ENCODE measurements around the gene SERPINA1.

The SERPINA1 gene

GRCh38 chr14:94383777-94384176 lies 4.6 kb downstream of the SERPINA1 start:
- TF ChIP-seq Cebpa-rat (IDR thresholded peaks at IDR 0.05), result no peak
- peak overlapping the region in 7 of 11 experiments; percentile 43 to 98 (median 97); a peak in 13 of 22 replicates for H3K4me2 ChIP-seq
- H3K4me1 ChIP-seq, result peaks cover 0 to 97% (median 48%) of the 10 kb centered on the region in 10 experiments; a peak in 15 of 20 replicates
- H3K27ac ChIP-seq, result peak overlapping the region in 7 of 11 experiments; percentile 19 to 97 (median 92); a peak in 11 of 22 replicates
- peaks cover 0 to 75% (median 0%) of the 10 kb centered on the region in 11 experiments; a peak in 8 of 22 replicates for H3K36me3 ChIP-seq
- H4K20me1 ChIP-seq, result no peaks in the 10 kb centered on the region
- no peaks in the 10 kb centered on the region for H3K9me3 ChIP-seq (replicated peaks in 1 of 11)
- peak overlapping the region in 4 of 11 experiments; percentile 6 to 89 (median 86); a peak in 5 of 22 replicates for H3K9ac ChIP-seq
- H3K4me3 ChIP-seq, result peak overlapping the region in 1 of 10 experiments; percentile 7; a peak in 1 of 20 replicates
- no peaks in the 10 kb centered on the region for H3K27me3 ChIP-seq

DNA sequence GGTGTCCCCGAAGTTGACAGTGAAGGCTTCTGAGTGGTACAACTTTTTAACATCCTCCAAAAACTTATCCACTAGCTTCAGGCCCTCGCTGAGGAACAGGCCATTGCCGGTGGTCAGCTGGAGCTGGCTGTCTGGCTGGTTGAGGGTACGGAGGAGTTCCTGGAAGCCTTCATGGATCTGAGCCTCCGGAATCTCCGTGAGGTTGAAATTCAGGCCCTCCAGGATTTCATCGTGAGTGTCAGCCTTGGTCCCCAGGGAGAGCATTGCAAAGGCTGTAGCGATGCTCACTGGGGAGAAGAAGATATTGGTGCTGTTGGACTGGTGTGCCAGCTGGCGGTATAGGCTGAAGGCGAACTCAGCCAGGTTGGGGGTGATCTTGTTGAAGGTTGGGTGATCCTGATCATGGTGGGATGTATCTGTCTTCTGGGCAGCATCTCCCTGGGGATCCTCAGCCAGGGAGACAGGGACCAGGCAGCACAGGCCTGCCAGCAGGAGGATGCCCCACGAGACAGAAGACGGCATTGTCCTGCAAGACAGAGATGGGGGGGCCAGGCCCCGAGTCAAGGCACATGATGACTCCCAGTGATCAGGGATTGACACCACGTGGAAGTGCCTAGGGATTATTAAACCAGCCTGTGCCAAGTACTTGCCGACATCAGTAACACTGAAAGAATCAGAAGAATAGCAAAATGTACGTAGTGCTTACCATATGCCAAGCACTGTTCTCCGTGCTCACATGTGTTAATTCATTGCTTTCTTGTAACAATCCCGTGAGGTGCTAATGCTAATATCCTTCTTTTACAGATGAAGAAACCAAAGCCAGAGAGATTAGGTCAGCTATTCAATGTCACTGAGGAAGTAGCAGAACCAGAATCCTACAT lies 5.4 kb downstream of the SERPINA1 start:
- Histone ChIP-seq H3K36me3 (peaks cover 0 to 77% (median 0%) of the 10 kb centered on the region in 11 experiments; a peak in 8 of 22 replicates), H3K4me2 (peak overlapping the region in 7 of 11 experiments; percentile 43 to 98 (median 97); a peak in 12 of 22 replicates), H3K4me1 (peaks cover 0 to 96% (median 43%) of the 10 kb centered on the region in 10 experiments; a peak in 15 of 20 replicates), H4K20me1 (no peaks in the 10 kb centered on the region), H3K4me3 (peak overlapping the region in 1 of 10 experiments; percentile 7; a peak in 1 of 20 replicates), H3K27ac (peak overlapping the region in 4 of 11 experiments; percentile 92 to 97 (median 95); a peak in 5 of 22 replicates), H3K9me3 (replicated peaks in 1 of 11) (no peaks in the 10 kb centered on the region), H3K9ac (peak overlapping the region in 1 of 11 experiments; percentile 85; a peak in 2 of 22 replicates), H3K27me3 (no peaks in the 10 kb centered on the region)
- TF ChIP-seq Cebpa-rat (IDR thresholded peaks at IDR 0.05), result no peak

DNA sequence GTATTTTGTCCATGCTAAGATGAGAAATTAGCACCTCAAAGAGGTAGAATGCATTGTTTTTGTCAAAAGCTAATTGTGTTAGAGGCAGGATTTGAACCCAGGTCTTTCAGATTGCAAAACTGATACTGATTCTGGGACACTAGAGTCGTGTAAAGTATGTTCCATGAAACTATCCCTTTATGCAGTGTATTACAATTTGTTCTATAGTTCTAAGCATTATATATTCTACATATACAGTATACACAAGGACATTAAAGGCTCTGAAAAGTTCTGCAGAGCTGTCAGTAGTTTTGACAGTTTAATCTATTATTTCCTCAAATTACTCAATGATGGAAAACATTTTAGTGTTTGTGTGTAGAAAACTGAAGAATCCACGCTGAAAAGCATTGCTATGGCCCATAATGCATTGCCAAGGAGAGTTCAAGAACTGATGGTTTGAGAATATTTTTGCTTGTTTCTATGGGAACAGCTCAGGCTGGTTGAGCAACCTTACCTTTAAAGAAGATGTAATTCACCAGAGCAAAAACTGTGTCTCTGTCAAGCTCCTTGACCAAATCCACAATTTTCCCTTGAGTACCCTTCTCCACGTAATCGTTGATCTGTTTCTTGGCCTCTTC lies 6.2 kb downstream of the SERPINA1 start:
- no peaks in the 10 kb centered on the region for H3K27me3 ChIP-seq
- peaks cover 0 to 82% (median 0%) of the 10 kb centered on the region in 11 experiments; a peak in 8 of 22 replicates for H3K36me3 ChIP-seq
- peak overlapping the region in 5 of 11 experiments; percentile 37 to 98 (median 97); a peak in 7 of 22 replicates for H3K4me2 ChIP-seq
- H4K20me1 ChIP-seq, result no peaks in the 10 kb centered on the region
- no peaks in the 10 kb centered on the region for H3K9me3 ChIP-seq (replicated peaks in 1 of 11)
- H3K4me3 ChIP-seq, result 0 out of 20 replicates have a peak overlapping the region, but pooled peaks of 1 of the 10 experiments have one; percentile 7
- peaks cover 0 to 96% (median 39%) of the 10 kb centered on the region in 10 experiments; a peak in 15 of 20 replicates for H3K4me1 ChIP-seq
- peak overlapping the region in 1 of 11 experiments; percentile 61; a peak in 1 of 22 replicates for H3K9ac ChIP-seq
- no peak for TF ChIP-seq Cebpa-rat (IDR thresholded peaks at IDR 0.05)
- H3K27ac ChIP-seq, result peak overlapping the region in 2 of 11 experiments; percentile 38 to 97; a peak in 3 of 22 replicates

GRCh38 chr14:94381149-94382030 lies 7.0 kb downstream of the SERPINA1 start:
- Histone ChIP-seq H4K20me1 (no peaks in the 10 kb centered on the region), H3K9ac (peak overlapping the region in 2 of 11 experiments; percentile 53 to 61; a peak in 2 of 22 replicates)
- no peak for TF ChIP-seq Cebpa-rat (IDR thresholded peaks at IDR 0.05)

DNA sequence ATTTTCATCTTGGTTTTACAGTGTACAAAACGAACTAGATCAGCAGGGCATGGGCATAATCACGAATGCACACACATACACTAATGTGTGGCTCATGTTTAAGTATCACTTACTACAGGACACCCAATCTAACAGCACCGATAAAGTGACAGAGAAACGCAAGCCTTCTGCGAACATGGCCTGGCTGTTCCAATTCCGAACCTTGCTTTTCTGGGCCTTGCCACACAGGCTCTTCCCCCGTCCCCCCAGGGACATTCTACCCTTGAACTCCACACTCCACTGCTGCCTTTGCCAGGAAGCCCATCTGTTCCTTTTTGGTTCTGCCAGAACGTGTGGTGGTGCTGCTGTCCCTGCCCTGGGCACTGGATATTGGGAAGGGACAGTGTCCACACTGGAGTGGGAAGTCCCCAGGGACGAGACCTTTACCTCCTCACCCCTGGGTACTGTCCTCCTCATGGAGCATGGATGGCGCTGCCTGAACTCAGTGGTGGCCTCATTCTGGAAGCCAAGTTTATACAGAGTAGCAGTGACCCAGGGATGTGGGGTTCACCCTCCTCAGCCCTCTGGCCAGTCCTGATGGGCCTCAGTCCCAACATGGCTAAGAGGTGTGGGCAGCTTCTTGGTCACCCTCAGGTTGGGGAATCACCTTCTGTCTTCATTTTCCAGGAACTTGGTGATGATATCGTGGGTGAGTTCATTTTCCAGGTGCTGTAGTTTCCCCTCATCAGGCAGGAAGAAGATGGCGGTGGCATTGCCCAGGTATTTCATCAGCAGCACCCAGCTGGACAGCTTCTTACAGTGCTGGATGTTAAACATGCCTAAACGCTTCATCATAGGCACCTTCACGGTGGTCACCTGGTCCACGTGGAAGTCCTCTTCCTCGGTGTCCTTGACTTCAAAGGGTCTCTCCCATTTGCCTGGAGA lies 7.9 kb downstream of the SERPINA1 start:
- H3K9me3 ChIP-seq (replicated peaks in 1 of 11), result no peaks in the 10 kb centered on the region
- H3K9ac ChIP-seq, result peak overlapping the region in 1 of 11 experiments; percentile 9; a peak in 1 of 22 replicates
- peak overlapping the region in 4 of 11 experiments; percentile 14 to 98 (median 98); a peak in 7 of 22 replicates for H3K4me2 ChIP-seq
- TF ChIP-seq Cebpa-rat (IDR thresholded peaks at IDR 0.05), result no peak
- H3K27ac ChIP-seq, result peak overlapping the region in 1 of 11 experiments; percentile 10; a peak in 1 of 22 replicates
- H4K20me1 ChIP-seq, result no peaks in the 10 kb centered on the region
- H3K36me3 ChIP-seq, result peaks cover 0 to 81% (median 0%) of the 10 kb centered on the region in 11 experiments; a peak in 8 of 22 replicates
- no peaks in the 10 kb centered on the region for H3K27me3 ChIP-seq
- no peak overlapping the region for H3K4me3 ChIP-seq
- H3K4me1 ChIP-seq, result peaks cover 4 to 96% (median 31%) of the 10 kb centered on the region in 10 experiments; a peak in 18 of 20 replicates

More at GRCh38 chr14:94381149-94382030, 7.0 kb downstream of the SERPINA1 start:
- Histone ChIP-seq H3K36me3 (peaks cover 0 to 87% (median 0%) of the 10 kb centered on the region in 11 experiments; a peak in 8 of 22 replicates), H3K27me3 (no peaks in the 10 kb centered on the region), H3K27ac (peak overlapping the region in 2 of 11 experiments; percentile 38 to 40; a peak in 3 of 22 replicates), H3K4me3 (0 out of 20 replicates have a peak overlapping the region, but pooled peaks of 1 of the 10 experiments have one; percentile 7), H3K4me2 (peak overlapping the region in 3 of 11 experiments; percentile 97 to 98 (median 98); a peak in 6 of 22 replicates), H3K4me1 (peaks cover 0 to 96% (median 35%) of the 10 kb centered on the region in 10 experiments; a peak in 15 of 20 replicates), H3K9me3 (replicated peaks in 1 of 11) (no peaks in the 10 kb centered on the region)

DNA sequence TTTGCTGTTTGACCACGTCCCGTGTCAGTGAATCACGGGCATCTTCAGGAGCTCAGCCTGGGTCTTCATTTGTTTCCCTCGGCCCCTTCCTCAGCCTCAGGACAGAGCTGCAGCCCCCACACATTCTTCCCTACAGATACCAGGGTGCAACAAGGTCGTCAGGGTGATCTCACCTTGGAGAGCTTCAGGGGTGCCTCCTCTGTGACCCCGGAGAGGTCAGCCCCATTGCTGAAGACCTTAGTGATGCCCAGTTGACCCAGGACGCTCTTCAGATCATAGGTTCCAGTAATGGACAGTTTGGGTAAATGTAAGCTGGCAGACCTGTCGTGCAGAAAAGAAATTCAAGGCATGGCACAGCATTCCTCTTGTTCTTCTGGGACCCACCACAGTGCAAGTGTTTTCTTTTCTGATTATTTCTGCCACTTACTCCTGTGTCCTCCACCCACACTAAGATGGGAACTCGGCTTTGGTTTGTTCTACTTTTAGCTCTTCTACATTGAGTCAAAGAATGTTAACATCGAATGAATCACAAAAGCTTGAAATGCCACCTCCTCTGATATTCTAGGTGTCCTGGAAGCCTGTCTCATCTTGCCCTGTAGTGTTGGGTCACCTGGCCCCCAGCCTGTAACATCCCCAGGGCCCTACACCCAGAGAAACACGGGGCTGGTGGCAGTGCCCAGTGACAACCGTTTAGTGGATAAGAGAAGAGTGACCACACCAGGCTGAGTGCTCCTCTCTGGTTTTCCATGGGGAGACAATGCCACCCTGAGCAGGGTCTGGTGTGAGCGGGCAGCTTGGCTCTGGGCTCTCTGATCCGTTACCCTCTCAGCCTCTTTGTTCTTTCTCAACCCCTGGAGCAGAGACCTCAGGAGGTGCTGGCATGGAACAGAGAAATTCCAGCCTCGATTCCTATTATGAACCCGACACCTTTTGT lies 8.8 kb downstream of the SERPINA1 start:
- H3K27ac ChIP-seq, result peak overlapping the region in 3 of 11 experiments; percentile 10 to 25 (median 12); a peak in 2 of 22 replicates
- no peak overlapping the region for H3K4me3 ChIP-seq
- H3K4me1 ChIP-seq, result peaks cover 4 to 96% (median 22%) of the 10 kb centered on the region in 10 experiments; a peak in 18 of 20 replicates
- peak overlapping the region in 3 of 11 experiments; percentile 13 to 98 (median 48); a peak in 5 of 22 replicates for H3K4me2 ChIP-seq
- H3K27me3 ChIP-seq, result no peaks in the 10 kb centered on the region
- peaks cover 0 to 81% (median 0%) of the 10 kb centered on the region in 11 experiments; a peak in 8 of 22 replicates for H3K36me3 ChIP-seq
- H3K9ac ChIP-seq, result peak overlapping the region in 2 of 11 experiments; percentile 9 to 31; a peak in 2 of 22 replicates
- no peaks in the 10 kb centered on the region for H4K20me1 ChIP-seq
- no peak for TF ChIP-seq Cebpa-rat (IDR thresholded peaks at IDR 0.05)
- no peaks in the 10 kb centered on the region for H3K9me3 ChIP-seq (replicated peaks in 1 of 11)
